CD1c-positive myeloid dendritic cell (primary cell): Measurements from ENCODE around the gene NFASC.

Source experiments
- DNase-seq: peaks from one replicate; pipeline ENCODE4 v3.0.0-alpha.2; 2016; ENCODE audit errors: extremely low spot score

NFASC gene

GRCh38 chr1:205062895-205063294 lies 192.2 kb downstream of the NFASC start:
- DNase-seq = no peak

DNA sequence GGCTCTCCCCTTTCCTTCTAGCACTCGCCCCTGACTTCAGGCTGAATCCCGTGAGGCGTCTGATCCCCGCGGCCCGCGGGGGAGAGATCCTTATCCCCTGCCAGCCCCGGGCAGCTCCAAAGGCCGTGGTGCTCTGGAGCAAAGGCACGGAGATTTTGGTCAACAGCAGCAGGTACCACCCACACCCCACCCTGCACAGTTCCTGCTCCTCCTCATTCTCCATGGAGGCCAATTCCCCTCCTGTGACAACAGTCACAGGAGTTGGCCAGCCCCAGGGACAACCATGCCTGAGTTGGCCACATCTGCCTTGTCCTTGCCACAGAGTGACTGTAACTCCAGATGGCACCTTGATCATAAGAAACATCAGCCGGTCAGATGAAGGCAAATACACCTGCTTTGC lies 193.6 kb downstream of the NFASC start:
- DNase-seq = no peak

- DNase-seq = no peak
Observed at GRCh38 chr1:205064741-205065316, 194.2 kb downstream of the NFASC start.

DNA sequence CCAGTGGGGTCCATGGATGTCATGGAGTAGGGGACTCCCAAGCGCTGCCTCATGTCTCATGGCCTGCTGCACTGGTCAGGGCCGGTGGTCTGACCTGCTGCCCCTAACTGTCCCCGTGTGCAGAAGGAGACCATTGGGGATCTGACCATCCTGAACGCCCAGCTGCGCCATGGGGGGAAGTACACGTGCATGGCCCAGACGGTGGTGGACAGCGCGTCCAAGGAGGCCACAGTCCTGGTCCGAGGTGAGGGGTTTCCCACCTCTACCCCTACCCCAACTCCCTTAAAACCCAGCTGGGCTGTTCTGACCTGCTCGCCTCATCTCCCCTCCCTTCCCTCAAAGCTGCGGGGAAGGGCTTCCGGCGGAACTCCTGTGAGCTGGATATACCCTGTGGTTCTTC lies 195.0 kb downstream of the NFASC start:
- no peak for DNase-seq

DNA sequence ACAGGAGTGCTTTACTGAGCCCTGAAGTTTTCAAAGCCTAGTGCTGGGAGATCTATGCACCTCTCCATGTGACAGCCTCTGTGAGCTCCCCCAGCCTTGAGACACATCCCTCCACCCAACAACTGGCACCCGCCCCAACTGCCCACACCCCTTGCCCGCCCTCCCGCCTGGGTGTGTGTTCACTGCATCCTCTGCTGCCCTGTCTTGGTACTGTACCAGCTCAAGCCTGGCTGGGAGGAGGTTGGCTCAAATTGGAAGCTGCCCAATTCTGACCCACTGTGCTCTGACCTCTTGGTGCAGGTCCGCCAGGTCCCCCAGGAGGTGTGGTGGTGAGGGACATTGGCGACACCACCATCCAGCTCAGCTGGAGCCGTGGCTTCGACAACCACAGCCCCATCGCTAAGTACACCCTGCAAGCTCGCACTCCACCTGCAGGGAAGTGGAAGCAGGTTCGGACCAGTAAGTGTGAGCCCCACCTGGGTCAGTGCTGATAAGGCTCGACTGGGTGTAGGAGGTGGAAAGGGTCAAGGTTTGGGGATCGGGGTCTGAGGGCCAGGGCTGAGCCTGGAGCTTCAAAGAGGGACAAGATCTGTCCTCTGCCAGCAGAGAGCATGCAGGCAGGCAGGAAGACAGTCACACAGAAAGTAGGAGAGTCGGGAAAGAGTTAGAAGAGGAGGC lies 195.6 kb downstream of the NFASC start:
- DNase-seq = no peak

GRCh38 chr1:205067031-205067430 lies 196.4 kb downstream of the NFASC start:
- no peak for DNase-seq

- DNase-seq = no peak
Observed at GRCh38 chr1:205068001-205068400, 197.3 kb downstream of the NFASC start.

- no peak for DNase-seq
Observed at GRCh38 chr1:205068457-205069040, 197.9 kb downstream of the NFASC start.

GRCh38 chr1:205069371-205070125 lies 198.9 kb downstream of the NFASC start:
- DNase-seq = no peak

GRCh38 chr1:205071028-205071409 lies 200.4 kb downstream of the NFASC start:
- DNase-seq = no peak

GRCh38 chr1:205071801-205072200 lies 201.1 kb downstream of the NFASC start:
- no peak for DNase-seq

DNA sequence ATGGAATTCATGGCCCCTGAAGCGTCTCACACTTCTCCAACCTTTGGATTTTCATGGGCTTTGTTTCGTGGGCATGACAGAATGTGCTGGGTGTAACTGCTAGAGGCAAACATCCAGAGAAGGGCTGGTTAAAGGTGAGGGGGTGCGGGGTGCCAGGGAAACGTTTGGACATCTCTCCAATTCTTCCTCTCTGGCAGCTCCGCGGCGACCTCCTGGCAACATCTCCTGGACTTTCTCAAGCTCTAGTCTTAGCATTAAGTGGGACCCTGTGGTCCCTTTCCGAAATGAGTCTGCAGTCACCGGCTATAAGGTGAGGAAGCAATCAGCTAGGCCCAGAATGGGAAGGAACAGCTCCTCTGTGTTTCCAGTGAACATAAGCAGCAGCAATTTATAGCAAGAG lies 201.6 kb downstream of the NFASC start:
- DNase-seq = no peak
